Caki2 (cell line): ENCODE results near the gene PHIP. TPM values are rescaled to one million over a fixed set of nuclear protein-coding genes. Genes with fewer than 3 reads are reported as not detected.

Experiments
- DNase-seq: peaks from one replicate; pipeline ENCODE4 v3.0.0-alpha.2; 2015; ENCODE audit warnings: low read depth
- in situ Hi-C: cut with HindIII; loops from 2 replicates; pipeline ENCODE4 v1.10.0; 2016; ENCODE audit warnings: low sequenced_read_pairs, low pct_unique_long_range_greater_than_20kb, mixed read lengths
- total RNA-seq: library from RNA; depleted of rRNA; stranded (reverse); fragments of >200 nt; shearing (Covaris generic); gene quantifications from 2 replicates; pipeline ENCODE4 v1.2.3, GENCODE V29; 2014; ENCODE audit warnings: low replicate concordance

The PHIP gene
- total RNA-seq, 1 experiment from 2014 or later = 6.5 TPM

GRCh38 chr6:79073888-79074287 lies 4.2 kb downstream of the PHIP start:
- DNase-seq = no peak
- in situ Hi-C loops = no loop called here

- in situ Hi-C loops = no loop called here
- no peak for DNase-seq
These were observed 5.3 kb downstream of the PHIP start for GRCh38 chr6:79072640-79073181.

GRCh38 chr6:79071547-79071946 lies 6.5 kb downstream of the PHIP start:
- in situ Hi-C loops = no loop called here
- DNase-seq = no peak

GRCh38 chr6:79070206-79070825 lies 7.7 kb downstream of the PHIP start:
- no peak for DNase-seq
- in situ Hi-C loops = no loop called here

- in situ Hi-C loops = no loop called here
- DNase-seq = no peak
These were observed 11.2 kb downstream of the PHIP start for GRCh38 chr6:79066828-79067227.

GRCh38 chr6:79066330-79066729 lies 11.7 kb downstream of the PHIP start:
- no peak for DNase-seq

GRCh38 chr6:79065232-79065631 lies 12.8 kb downstream of the PHIP start:
- DNase-seq = no peak
- in situ Hi-C loops = no loop called here

More at GRCh38 chr6:79066330-79066729, 11.7 kb downstream of the PHIP start:
- in situ Hi-C loops = no loop called here

- in situ Hi-C loops = no loop called here
- no peak for DNase-seq
These were observed 13.4 kb downstream of the PHIP start for GRCh38 chr6:79064635-79065034.

GRCh38 chr6:79062708-79063107 lies 15.3 kb downstream of the PHIP start:
- no peak for DNase-seq
- in situ Hi-C loops = no loop called here

- in situ Hi-C loops = no loop called here
- DNase-seq = no peak
These were observed 20.3 kb downstream of the PHIP start for GRCh38 chr6:79057746-79058145.

- DNase-seq = no peak
- in situ Hi-C loops = no loop called here
These were observed 21.8 kb downstream of the PHIP start for GRCh38 chr6:79056226-79056625.

- in situ Hi-C loops = no loop called here
- DNase-seq = peak; percentile 14
These were observed 29.4 kb downstream of the PHIP start for GRCh38 chr6:79048611-79049010.

- in situ Hi-C loops = no loop called here
- no peak for DNase-seq
These were observed 31.0 kb downstream of the PHIP start for GRCh38 chr6:79047072-79047471.

GRCh38 chr6:79045966-79046365 lies 32.1 kb downstream of the PHIP start:
- no peak for DNase-seq
- in situ Hi-C loops = no loop called here

- in situ Hi-C loops = no loop called here
These were observed 35.3 kb downstream of the PHIP start for GRCh38 chr6:79042799-79043126.

GRCh38 chr6:79042088-79042798 lies 35.8 kb downstream of the PHIP start:
- no peak for DNase-seq
- in situ Hi-C loops = no loop called here

More at GRCh38 chr6:79042799-79043126, 35.3 kb downstream of the PHIP start:
- no peak for DNase-seq

GRCh38 chr6:79040083-79040482 lies 38.0 kb downstream of the PHIP start:
- in situ Hi-C loops = no loop called here
- DNase-seq = no peak

GRCh38 chr6:79038061-79038460 lies 40.0 kb downstream of the PHIP start:
- in situ Hi-C loops = no loop called here
- DNase-seq = no peak

GRCh38 chr6:79034865-79035264 lies 43.2 kb downstream of the PHIP start:
- in situ Hi-C loops = no loop called here
- no peak for DNase-seq

GRCh38 chr6:79033279-79033678 lies 44.8 kb downstream of the PHIP start:
- in situ Hi-C loops = no loop called here
- DNase-seq = no peak
